Fibroblast of pulmonary artery (primary cell): Measurements from ENCODE around the gene TBX2.
"Not testable (repeated sequence)": the region's sequence is repeated elsewhere in the genome, so short reads cannot be mapped to it uniquely, and the experiment has no call there.

Source experiments
- DNase-seq: peaks from one replicate; pipeline ENCODE4 v3.0.0-alpha.2; 2010; ENCODE audit warnings: low read depth
- H3K4me3 ChIP-seq: replicated peaks from 2 replicates; pipeline ENCODE4 v1.5.1; 2011; ENCODE audit warnings: low read depth, mild to moderate bottlenecking, control low read depth, low read length, moderate library complexity
- TF ChIP-seq, protein P1 (sequence below): IDR thresholded peaks from 2 replicates; pipeline ENCODE4 v1.5.1; 2011; ENCODE audit warnings: mild to moderate bottlenecking, control low read depth, low read length, inconsistent platforms; ENCODE audit errors: missing control alignments

TBX2 gene

DNA sequence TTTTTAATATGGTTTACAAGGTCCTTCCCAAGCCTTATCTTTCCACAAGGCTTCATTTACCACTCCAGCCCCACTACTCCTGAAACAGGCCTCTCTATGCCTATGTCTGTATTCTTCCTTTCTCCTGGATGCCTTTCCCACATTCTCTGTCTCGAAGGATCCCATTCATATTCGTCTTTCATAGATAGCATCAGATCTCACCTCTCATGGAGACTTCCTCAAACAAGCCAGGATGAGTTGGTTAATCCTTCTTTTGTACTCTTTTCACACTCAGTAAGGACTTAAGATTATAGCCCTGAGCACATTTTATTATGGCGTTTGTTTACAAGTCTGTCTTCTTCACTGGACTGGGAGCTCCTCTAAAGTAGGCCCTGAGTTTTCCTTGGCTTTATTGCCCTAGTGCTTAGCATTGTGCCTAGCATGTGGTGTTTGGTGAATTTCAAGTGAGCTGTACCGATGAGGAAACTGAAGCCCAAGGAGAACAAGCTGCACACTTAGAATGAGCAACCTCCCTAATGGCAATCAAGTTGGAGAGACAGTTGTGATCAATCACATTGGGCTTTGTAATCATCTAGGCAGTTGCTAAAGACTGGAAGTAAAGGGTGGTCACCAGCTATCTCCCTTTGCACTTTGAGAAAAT lies 42.6 kb downstream of the TBX2 start:
- DNase-seq, result no peak
- TF ChIP-seq, protein P1, sequence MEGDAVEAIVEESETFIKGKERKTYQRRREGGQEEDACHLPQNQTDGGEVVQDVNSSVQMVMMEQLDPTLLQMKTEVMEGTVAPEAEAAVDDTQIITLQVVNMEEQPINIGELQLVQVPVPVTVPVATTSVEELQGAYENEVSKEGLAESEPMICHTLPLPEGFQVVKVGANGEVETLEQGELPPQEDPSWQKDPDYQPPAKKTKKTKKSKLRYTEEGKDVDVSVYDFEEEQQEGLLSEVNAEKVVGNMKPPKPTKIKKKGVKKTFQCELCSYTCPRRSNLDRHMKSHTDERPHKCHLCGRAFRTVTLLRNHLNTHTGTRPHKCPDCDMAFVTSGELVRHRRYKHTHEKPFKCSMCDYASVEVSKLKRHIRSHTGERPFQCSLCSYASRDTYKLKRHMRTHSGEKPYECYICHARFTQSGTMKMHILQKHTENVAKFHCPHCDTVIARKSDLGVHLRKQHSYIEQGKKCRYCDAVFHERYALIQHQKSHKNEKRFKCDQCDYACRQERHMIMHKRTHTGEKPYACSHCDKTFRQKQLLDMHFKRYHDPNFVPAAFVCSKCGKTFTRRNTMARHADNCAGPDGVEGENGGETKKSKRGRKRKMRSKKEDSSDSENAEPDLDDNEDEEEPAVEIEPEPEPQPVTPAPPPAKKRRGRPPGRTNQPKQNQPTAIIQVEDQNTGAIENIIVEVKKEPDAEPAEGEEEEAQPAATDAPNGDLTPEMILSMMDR, result no peak

DNA sequence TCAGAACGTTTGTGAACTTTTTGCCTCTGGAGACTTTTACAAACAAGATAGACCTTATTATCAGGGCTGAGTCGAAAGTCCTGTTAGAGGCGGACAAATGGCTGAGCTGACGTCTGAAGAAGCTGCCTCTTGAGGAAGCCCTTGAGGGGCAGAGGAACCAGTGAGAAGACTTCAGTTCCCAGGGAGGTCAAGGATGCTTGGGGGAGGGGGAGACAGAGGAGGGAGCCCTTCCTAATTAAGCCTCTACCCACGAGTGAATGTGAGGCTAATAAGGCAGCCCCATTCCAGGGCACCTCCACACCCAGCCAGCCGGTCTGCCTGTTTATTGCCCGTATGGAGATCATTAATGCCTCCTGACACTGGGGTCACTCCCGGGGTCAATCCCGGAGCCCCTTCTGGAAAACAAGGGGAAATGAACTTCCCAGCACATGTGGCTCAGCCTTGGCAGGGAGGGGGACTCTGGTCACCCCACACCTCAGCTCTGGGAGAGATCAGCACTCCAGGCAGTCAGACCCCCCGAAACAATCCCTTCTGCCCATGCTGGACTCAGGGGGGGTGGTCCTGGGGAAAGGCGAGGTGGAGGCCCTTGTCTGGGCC lies 43.3 kb downstream of the TBX2 start:
- H3K4me3 ChIP-seq, result no peak overlapping the region
- DNase-seq, result no peak
- TF ChIP-seq, protein P1, result no peak

More for the DNA sequence above, 42.6 kb downstream of the TBX2 start:
- H3K4me3 ChIP-seq, result no peak overlapping the region

DNA sequence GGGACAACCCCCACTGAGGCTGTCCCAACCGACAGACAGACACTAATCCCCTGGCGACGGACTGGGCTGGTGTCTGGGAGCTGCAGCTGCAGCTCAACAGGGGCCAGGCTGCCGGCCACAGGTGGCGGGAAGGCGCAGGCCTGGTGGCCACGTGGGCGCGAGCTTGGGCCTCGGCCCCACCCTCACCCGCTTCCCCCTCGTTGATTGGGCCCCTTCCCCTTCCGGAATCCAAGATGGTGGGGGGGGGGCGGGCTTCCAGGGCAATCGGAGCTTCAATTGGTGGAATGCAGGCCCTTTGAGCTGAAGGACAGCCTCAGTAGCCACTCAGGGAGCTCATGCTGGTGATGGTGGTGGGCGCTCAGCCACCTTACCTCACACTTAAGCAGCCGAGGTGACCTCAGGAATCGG lies 43.8 kb downstream of the TBX2 start:
- DNase-seq, result no peak
- no peak overlapping the region for H3K4me3 ChIP-seq
- TF ChIP-seq, protein P1, result no peak

DNA sequence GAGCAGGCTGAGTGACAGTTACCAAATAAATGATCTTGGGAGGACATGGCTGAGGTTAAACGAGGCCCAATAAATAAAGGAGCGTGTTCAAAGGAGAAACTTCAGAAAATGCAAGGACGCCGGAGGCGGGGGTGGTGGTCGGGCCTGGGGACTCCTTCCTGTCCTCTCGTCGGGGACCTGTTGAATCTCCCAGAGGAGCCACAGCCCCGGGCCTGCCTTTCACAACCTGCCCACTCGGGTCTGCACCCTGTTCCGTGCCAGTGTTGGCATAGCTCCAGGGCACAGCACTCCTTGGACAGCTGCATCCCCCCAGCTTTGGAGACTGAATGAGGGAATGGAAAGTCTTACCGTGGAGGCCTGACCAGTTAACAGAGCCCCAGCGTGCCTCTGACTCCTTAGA lies 44.4 kb downstream of the TBX2 start:
- no peak for DNase-seq
- TF ChIP-seq, protein P1, result no peak
- no peak overlapping the region for H3K4me3 ChIP-seq

DNA sequence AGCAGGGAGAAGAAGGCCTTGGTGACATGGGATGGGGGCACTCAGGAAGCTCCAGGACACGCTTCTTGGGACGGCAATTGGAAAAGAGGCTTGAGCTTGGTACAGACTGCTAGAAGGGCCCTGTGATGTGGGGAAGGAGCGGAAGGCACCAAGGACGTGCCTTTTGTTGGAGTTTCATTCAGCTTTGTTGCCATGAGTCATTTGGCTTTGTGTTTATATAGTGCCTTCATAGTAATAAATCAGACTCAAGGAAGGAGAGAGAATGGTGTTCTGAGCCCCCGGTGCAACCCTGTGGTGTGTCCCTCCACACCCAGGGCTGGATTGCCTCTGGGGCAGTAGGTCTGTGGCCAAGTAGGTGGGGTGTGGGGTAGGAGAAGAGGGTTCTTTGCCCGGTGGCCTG lies 45.2 kb downstream of the TBX2 start:
- TF ChIP-seq, protein P1, result no peak
- H3K4me3 ChIP-seq, result no peak overlapping the region

DNA sequence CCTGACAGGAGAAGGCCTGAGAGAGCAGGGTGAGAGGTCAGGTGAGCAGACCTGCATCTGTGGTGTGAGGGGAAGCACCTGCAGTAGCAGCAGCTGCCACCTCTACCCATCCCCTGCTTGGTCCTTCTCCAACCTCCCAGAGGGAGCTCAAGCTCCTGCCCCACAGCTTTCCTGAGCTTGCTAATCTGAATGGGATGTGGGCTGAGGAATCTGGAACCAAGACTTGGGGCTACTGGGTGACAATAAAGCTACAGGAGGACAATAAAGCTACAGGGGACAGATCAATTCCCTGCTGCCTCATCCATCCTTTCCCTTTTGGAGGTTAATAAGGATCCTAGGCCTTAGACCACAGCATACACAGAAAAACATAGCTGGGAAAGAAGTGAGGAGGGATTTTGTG lies 47.7 kb downstream of the TBX2 start:
- TF ChIP-seq, protein P1, result no peak
- DNase-seq, result no peak
- no peak overlapping the region for H3K4me3 ChIP-seq

More for the DNA sequence above, 45.2 kb downstream of the TBX2 start:
- DNase-seq, result no peak

DNA sequence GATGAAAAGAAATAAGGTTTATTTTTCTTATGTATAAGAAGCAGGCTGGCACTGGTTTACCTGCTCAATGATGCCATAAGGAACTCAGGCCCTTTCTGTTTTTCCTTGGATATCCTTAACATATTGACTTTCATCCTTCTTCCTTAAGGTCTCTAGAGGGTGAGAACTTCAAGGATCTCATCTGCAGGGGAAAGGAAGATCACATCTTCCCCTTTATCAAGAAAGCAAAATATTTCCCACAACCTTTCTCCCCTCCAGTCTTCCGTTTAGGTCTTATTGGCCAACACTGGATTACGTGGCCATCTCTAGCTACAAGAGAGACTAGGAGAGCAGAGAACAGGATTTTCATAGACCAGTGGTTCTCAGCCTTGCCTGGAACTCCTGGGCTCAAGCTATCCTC lies 48.4 kb downstream of the TBX2 start:
- DNase-seq, result no peak
- TF ChIP-seq, protein P1, result no peak
- H3K4me3 ChIP-seq, result no peak overlapping the region

DNA sequence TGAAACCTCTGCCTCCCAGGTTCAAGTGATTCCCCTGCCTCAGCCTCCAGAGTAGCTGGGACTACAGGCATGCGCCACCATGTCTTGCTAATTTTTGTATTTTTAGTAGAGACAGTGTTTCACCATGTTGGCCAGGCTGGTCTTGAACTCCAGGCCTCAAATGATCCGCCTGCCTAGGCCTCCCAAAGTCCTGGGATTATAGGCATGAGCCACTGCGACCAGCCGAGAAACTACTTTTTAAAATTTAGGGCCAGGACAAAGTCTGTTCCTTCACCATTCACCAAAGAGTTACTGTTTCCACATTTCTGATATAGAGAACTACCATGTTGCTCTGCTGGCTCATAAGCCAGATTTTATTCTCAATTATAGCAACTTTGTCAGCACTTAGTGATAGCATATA lies 49.5 kb downstream of the TBX2 start:
- not testable (repeated sequence) for DNase-seq, H3K4me3 ChIP-seq
